H1 (cell line): ENCODE data around the gene TMEM178B. TPM values are rescaled to one million over a fixed set of nuclear protein-coding genes. Genes with fewer than 3 reads are reported as not detected.

ENCODE experiments used
- CHD1 ChIP-seq: IDR thresholded peaks from 2 replicates; pipeline ENCODE4 v1.6.1; 2012; ENCODE audit warnings: low read depth, low read length, improper control_type of control experiment
- SIRT6 ChIP-seq: IDR thresholded peaks from one replicate; pipeline ENCODE4 v1.7.1; 2012; ENCODE audit warnings: low read length, inconsistent platforms
- polyA plus RNA-seq, 7 experiments: library from polyadenylated mRNA; depleted of rRNA in 3 of 7; stranded (reverse) in 5 of 7; unstranded in 2 of 7; fragments of >200 nt in 5 of 7; fragments of 200-250 nt in 2 of 7; gene quantifications; 1 replicate in 5 of 7; 2 replicates in 1 of 7; 4 replicates in 1 of 7; pipeline versions ENCODE4 v1.2.1 to v1.2.3, GENCODE V29; 2011 to 2013; ENCODE audit warnings: missing spikeins in 2 of 7, mixed read lengths in 2 of 7
- total RNA-seq: library from RNA; stranded (reverse); fragmentation: NEBNext Ultra II Directional; extraction: Animal tissue kit (Norgen Biotek cat#: 25700); gene quantifications from 2 replicates; pipeline ENCODE4 v1.2.1, GENCODE V29; 2021

Gene TMEM178B
- total and polyA plus RNA-seq, 2 of the 8 experiments (the other 6 are each of a cell fraction or from before 2014, with no cell fraction given): 5.3 to 18.1 TPM

GRCh38 chr7:141114029-141114664, 40.3 kb downstream of the TMEM178B start (continued):
- no peak for TF ChIP-seq CHD1
- no peak for TF ChIP-seq SIRT6
- TF ChIP-seq, all 59 proteins: peak for 0
